ENCODE data around the gene PNLIPRP1. TPM values are rescaled to one million over a fixed set of nuclear protein-coding genes. Genes with fewer than 3 reads are reported as not detected.

PNLIPRP1 gene
- total RNA-seq, 2 donors from 2014 or later: not detected

DNA sequence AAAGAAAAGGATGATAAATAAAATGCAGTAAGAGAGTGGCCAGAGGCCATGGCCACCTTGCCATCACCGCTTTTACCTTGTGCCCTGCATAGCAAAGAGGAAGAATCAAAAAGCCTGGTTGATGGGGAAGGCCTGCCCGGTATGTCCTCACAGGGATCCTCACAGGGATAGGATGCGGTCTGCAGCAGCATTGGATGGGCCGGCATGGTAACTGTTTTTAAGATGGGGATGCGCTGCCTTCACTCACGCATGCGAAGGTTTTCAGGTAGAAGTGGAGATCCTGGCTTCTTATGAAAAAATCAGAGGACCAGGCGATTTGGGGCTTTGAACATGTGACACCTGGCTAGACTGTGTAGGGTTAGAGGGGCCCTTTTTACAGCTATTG, 42.4 kb downstream of the PNLIPRP1 start:
- Mint-ChIP-seq H3K4me1 (peaks cover 14% of the 10 kb centered on the region), H3K27ac (no peak overlapping the region), H3K9me3 (no peaks in the 10 kb centered on the region), H3K4me3 (no peak overlapping the region), H3K36me3 (ENCODE audit: low read depth) (no peaks in the 10 kb centered on the region), H3K27me3 (ENCODE audit: insufficient read depth) (no peaks in the 10 kb centered on the region)
- no peaks in the 10 kb centered on the region for H3K36me3 ChIP-seq (ENCODE audit: control insufficient read depth, insufficient read depth, low read length)
- no peak overlapping the region for H3K4me3 ChIP-seq (ENCODE audit: low read length)
- H3K27me3 ChIP-seq (ENCODE audit: control insufficient read depth, insufficient read depth, low read length, poor library complexity, severe bottlenecking): no peaks in the 10 kb centered on the region
- H3K4me1 ChIP-seq (ENCODE audit: control insufficient read depth, insufficient read depth, low read length): peaks cover 3% of the 10 kb centered on the region
- H3K27ac ChIP-seq (ENCODE audit: low read depth, low read length): no peak overlapping the region
- no peaks in the 10 kb centered on the region for H3K9me3 ChIP-seq (ENCODE audit: control insufficient read depth, low read length)
- WGBS, 2 experiments (ENCODE audit: insufficient coverage in 1 of 2, insufficient read length in 1 of 2): 96 to 100% methylated on average over 6 to 8 of the region's 8 CpGs
- TF ChIP-seq, protein P1, sequence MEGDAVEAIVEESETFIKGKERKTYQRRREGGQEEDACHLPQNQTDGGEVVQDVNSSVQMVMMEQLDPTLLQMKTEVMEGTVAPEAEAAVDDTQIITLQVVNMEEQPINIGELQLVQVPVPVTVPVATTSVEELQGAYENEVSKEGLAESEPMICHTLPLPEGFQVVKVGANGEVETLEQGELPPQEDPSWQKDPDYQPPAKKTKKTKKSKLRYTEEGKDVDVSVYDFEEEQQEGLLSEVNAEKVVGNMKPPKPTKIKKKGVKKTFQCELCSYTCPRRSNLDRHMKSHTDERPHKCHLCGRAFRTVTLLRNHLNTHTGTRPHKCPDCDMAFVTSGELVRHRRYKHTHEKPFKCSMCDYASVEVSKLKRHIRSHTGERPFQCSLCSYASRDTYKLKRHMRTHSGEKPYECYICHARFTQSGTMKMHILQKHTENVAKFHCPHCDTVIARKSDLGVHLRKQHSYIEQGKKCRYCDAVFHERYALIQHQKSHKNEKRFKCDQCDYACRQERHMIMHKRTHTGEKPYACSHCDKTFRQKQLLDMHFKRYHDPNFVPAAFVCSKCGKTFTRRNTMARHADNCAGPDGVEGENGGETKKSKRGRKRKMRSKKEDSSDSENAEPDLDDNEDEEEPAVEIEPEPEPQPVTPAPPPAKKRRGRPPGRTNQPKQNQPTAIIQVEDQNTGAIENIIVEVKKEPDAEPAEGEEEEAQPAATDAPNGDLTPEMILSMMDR (conservative IDR thresholded peaks at IDR 0.05): no peak
- H3K9ac ChIP-seq (ENCODE audit: extremely low read depth, low read length, poor library complexity, severe bottlenecking): no peak overlapping the region
- DNase-seq: no peak

DNA sequence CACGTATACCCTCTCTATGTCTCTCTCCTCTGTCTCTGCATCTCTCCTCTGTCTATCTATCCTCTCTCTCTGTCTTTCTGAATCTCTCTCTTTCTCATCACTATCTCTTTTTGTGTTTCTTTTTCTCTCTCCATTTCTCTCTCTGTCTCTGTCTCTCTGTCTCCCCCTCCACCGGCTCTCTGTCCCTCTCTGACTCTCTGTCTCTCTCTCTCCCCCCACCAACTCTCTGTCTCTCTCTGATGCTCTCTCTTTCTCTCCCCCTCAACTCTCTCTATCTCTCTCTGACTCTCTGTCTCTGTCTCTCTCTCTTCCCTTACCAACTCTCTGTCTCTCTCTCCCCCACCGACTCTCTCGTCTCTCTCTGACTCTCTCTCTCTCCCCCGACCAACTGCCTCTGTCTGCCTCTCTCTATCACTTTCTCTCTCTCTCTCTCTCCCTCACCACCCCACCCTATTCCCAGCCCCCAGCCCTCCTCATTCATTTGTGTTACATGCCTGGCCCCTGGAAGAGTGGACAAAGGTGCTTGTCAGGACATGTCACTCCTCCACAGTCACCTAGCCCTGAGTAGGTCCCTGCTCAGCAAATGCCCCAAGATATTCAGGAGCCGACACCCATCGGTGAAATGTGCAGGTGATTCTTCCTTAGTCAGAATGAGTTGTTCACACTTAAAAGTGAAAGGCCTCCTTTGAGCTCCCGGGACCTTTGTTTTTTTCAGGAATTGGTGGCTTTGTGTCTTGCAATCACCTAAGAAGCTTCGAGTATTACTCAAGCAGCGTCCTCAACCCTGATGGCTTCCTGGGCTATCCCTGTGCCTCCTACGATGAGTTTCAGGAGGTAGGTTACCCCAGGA, 43.6 kb downstream of the PNLIPRP1 start:
- Histone ChIP-seq H3K4me1 (ENCODE audit: control insufficient read depth, insufficient read depth, low read length) (no peaks in the 10 kb centered on the region), H3K27me3 (ENCODE audit: control insufficient read depth, insufficient read depth, low read length, poor library complexity, severe bottlenecking) (no peaks in the 10 kb centered on the region), H3K9me3 (ENCODE audit: control insufficient read depth, low read length) (no peaks in the 10 kb centered on the region), H3K36me3 (ENCODE audit: control insufficient read depth, insufficient read depth, low read length) (no peaks in the 10 kb centered on the region), H3K27ac (ENCODE audit: low read depth, low read length) (no peak overlapping the region), H3K4me3 (ENCODE audit: low read length) (no peak overlapping the region), H3K9ac (ENCODE audit: extremely low read depth, low read length, poor library complexity, severe bottlenecking) (no peak overlapping the region)
- 89 to 97% methylated on average over 7 to 11 of the region's 11 CpGs for WGBS, 2 experiments (ENCODE audit: insufficient coverage in 1 of 2, insufficient read length in 1 of 2)
- H3K27ac Mint-ChIP-seq: no peak overlapping the region
- H3K27me3 Mint-ChIP-seq (ENCODE audit: insufficient read depth): no peaks in the 10 kb centered on the region
- DNase-seq: no peak
- peaks cover 7% of the 10 kb centered on the region for H3K4me1 Mint-ChIP-seq
- H3K36me3 Mint-ChIP-seq (ENCODE audit: low read depth): no peaks in the 10 kb centered on the region
- no peaks in the 10 kb centered on the region for H3K9me3 Mint-ChIP-seq
- H3K4me3 Mint-ChIP-seq: no peak overlapping the region
- TF ChIP-seq, protein P1 (conservative IDR thresholded peaks at IDR 0.05): no peak

DNA sequence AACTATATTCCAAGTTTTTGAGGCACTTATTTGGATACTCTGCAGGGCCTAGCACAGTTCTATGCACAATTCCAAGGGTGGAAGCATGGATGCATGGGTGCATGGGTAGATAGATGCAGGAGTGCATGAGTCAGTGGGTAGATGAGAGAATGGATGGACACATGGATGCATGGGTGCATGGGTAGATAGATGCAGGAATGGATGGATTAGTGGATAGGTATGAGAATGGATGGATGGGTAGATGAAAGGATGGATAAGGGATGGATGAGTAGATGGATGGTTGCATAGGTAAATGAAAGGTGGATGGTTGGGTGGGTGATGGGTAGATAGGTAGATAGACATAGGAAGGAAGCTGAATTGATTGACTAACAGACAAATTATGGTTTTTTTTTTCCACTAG, 45.6 kb downstream of the PNLIPRP1 start:
- H3K4me1 Mint-ChIP-seq: no peaks in the 10 kb centered on the region

More for the DNA sequence above, 45.6 kb downstream of the PNLIPRP1 start:
- Mint-ChIP-seq H3K36me3 (ENCODE audit: low read depth) (no peaks in the 10 kb centered on the region), H3K27me3 (ENCODE audit: insufficient read depth) (peaks cover 12% of the 10 kb centered on the region), H3K9me3 (peaks cover 6% of the 10 kb centered on the region), H3K27ac (no peak overlapping the region), H3K4me3 (no peak overlapping the region)
- TF ChIP-seq, protein P1 (conservative IDR thresholded peaks at IDR 0.05): no peak
- no peak overlapping the region for H3K9ac ChIP-seq (ENCODE audit: extremely low read depth, low read length, poor library complexity, severe bottlenecking)
- H3K27me3 ChIP-seq (ENCODE audit: control insufficient read depth, insufficient read depth, low read length, poor library complexity, severe bottlenecking): no peaks in the 10 kb centered on the region
- H3K9me3 ChIP-seq (ENCODE audit: control insufficient read depth, low read length): no peaks in the 10 kb centered on the region
- no peaks in the 10 kb centered on the region for H3K4me1 ChIP-seq (ENCODE audit: control insufficient read depth, insufficient read depth, low read length)
- DNase-seq: no peak
- H3K36me3 ChIP-seq (ENCODE audit: control insufficient read depth, insufficient read depth, low read length): no peaks in the 10 kb centered on the region
- H3K4me3 ChIP-seq (ENCODE audit: low read length): no peak overlapping the region
- H3K27ac ChIP-seq (ENCODE audit: low read depth, low read length): no peak overlapping the region
